HCT116 (cell line): Measurements from ENCODE around the gene CYB5R3. TPM values are rescaled to one million over a fixed set of nuclear protein-coding genes. Genes with fewer than 3 reads are reported as not detected.

Source experiments
- ATAC-seq: fragments of 200-7000 bp; cut with Tn5 transposase; 2 replicates; pipeline ENCODE4 v1.9.1; 2020; ENCODE audit warnings: mild to moderate bottlenecking, moderate library complexity
- BruUV-seq: library from RNA; stranded (reverse); fragments of 400-500 nt; replicated peaks from 2 replicates; lab custom pipeline; 2021; lab: Mats Ljungman, UMichigan
- CTCF ChIA-PET: fragments of 300-600 bp; sonication (Branson Sonifier 250); formaldehyde crosslinking; loops from one replicate; lab custom pipeline; 2021; ENCODE audit warnings: antibody characterized with exemption; lab: Charles Lee
- POLR2A ChIA-PET: fragments of 300-600, 350-600 bp; sonication (Branson Sonifier 250); formaldehyde crosslinking; loops from one replicate; lab custom pipeline; 2021; ENCODE audit warnings: antibody characterized with exemption; lab: Charles Lee
- RAD21 ChIA-PET, 2 experiments: fragments of 300-600 bp; sonication (Branson Sonifier 250); formaldehyde crosslinking; loops; one replicate each; lab custom pipeline; 2023; ENCODE audit warnings: low total read pairs in 2 of 2; ENCODE audit not compliant: uncharacterized antibody in 2 of 2, unreplicated experiment in 2 of 2, low non-redundant PET in 1 of 2; lab: Charles Lee
- DNase-seq: peaks from one replicate; pipeline ENCODE4 v3.0.0-alpha.2; 2010; ENCODE audit warnings: low read depth, low spot score
- H2AFZ ChIP-seq: fragments of 200-600 bp; shearing (Covaris generic), sonication (generic); 2 replicates; pipeline ENCODE4 v1.6.1; 2017; ENCODE audit warnings: low read depth, mixed run types, mixed read lengths, antibody characterized with exemption, low read length; ENCODE audit not compliant: poor library complexity, severe bottlenecking
- H3K27ac ChIP-seq: 2 replicates; pipeline ENCODE4 v1.5.1; 2012; ENCODE audit warnings: low read depth, low read length
- H3K27me3 ChIP-seq: fragments of 200-600 bp; sonication (generic); 2 replicates; pipeline ENCODE4 v1.6.1; 2016; ENCODE audit warnings: mixed run types, low read length, mixed read lengths; ENCODE audit not compliant: insufficient read depth
- H3K36me3 ChIP-seq, 2 experiments: fragments of 200-500 bp in 1 of 2; fragments of 200-600 bp in 1 of 2; sonication (Bioruptor generic) in 1 of 2; sonication (generic) in 1 of 2; 2 replicates each; pipeline versions ENCODE4 v1.5.1 to v1.6.1; 2014 to 2016; ENCODE audit warnings: low read length in 2 of 2, inconsistent platforms in 1 of 2, mixed read lengths in 1 of 2, mixed run types in 1 of 2; ENCODE audit not compliant: insufficient read depth in 2 of 2, control insufficient read depth in 1 of 2
- H3K4me1 ChIP-seq, 2 experiments: fragments of 200-600 bp in 1 of 2; sonication (generic) in 1 of 2; 2 replicates each; pipeline versions ENCODE4 v1.5.1 to v1.6.1; 2012 to 2017; ENCODE audit warnings: low read length in 2 of 2, inconsistent platforms in 1 of 2, mild to moderate bottlenecking in 1 of 2, mixed read lengths in 1 of 2, mixed run types in 1 of 2, moderate library complexity in 1 of 2; ENCODE audit not compliant: insufficient read depth in 2 of 2, control insufficient read depth in 1 of 2
- H3K4me2 ChIP-seq: fragments of 200-600 bp; sonication (generic); 2 replicates; pipeline ENCODE4 v1.6.1; 2017; ENCODE audit warnings: mixed run types, low read length, mixed read lengths
- H3K4me3 ChIP-seq, 2 experiments: fragments of 200-600 bp in 1 of 2; sonication (generic) in 1 of 2; replicated peaks in 1 of 2; 2 replicates each; pipeline ENCODE4 v1.5.1; 2011 to 2016; ENCODE audit warnings: low read length in 2 of 2, control low read depth in 1 of 2, low read depth in 1 of 2, mild to moderate bottlenecking in 1 of 2, mixed read lengths in 1 of 2, mixed run types in 1 of 2
- H3K79me2 ChIP-seq: fragments of 200-600 bp; sonication (generic); 2 replicates; pipeline ENCODE4 v1.6.1; 2017; ENCODE audit warnings: mild to moderate bottlenecking, mixed run types, low read length, moderate library complexity, mixed read lengths; ENCODE audit not compliant: insufficient read depth
- H3K9ac ChIP-seq: fragments of 200-600 bp; sonication (generic); 2 replicates; pipeline ENCODE4 v1.6.1; 2016; ENCODE audit warnings: low read length, mixed read lengths
- H3K9me2 ChIP-seq: fragments of 200-600 bp; sonication (generic), shearing (Covaris generic); 2 replicates; pipeline ENCODE4 v1.6.1; 2017; ENCODE audit warnings: mixed run types, mild to moderate bottlenecking, moderate library complexity; ENCODE audit not compliant: insufficient read depth
- H3K9me3 ChIP-seq, 2 experiments: fragments of 200-500 bp in 1 of 2; fragments of 200-600 bp in 1 of 2; sonication (Bioruptor generic) in 1 of 2; sonication (generic) in 1 of 2; 2 replicates each; pipeline ENCODE4 v1.6.1; 2014 to 2017; ENCODE audit warnings: low read length in 2 of 2, mixed read lengths in 2 of 2, inconsistent platforms in 1 of 2, low read depth in 1 of 2, mild to moderate bottlenecking in 1 of 2, mixed run types in 1 of 2, moderate library complexity in 1 of 2; ENCODE audit not compliant: control insufficient read depth in 1 of 2, insufficient read depth in 1 of 2
- H4K20me1 ChIP-seq: fragments of 200-600 bp; sonication (generic), shearing (Covaris generic); 2 replicates; pipeline ENCODE4 v1.6.1; 2017; ENCODE audit warnings: mixed run types, mild to moderate bottlenecking, moderate library complexity; ENCODE audit not compliant: insufficient read depth
- EGR1 ChIP-seq: IDR thresholded peaks from 2 replicates; pipeline ENCODE4 v1.6.1; 2012; ENCODE audit warnings: low read depth
- ELF1 ChIP-seq: IDR thresholded peaks from 2 replicates; pipeline ENCODE4 v1.6.1; 2012; ENCODE audit warnings: low read depth, borderline replicate concordance
- JUND ChIP-seq: IDR thresholded peaks from 2 replicates; pipeline ENCODE4 v1.6.1; 2012
- POLR2A ChIP-seq: IDR thresholded peaks from 2 replicates; pipeline ENCODE4 v1.7.0; 2011; ENCODE audit warnings: borderline replicate concordance; ENCODE audit not compliant: insufficient read depth, insufficient read length; ENCODE audit errors: extremely low read depth
- POLR2AphosphoS5 ChIP-seq: IDR thresholded peaks from 2 replicates; pipeline ENCODE4 v1.6.1; 2011; ENCODE audit warnings: mild to moderate bottlenecking, low read depth, low read length, moderate library complexity
- RAD21 ChIP-seq: IDR thresholded peaks from 2 replicates; pipeline ENCODE4 v1.6.1; 2012; ENCODE audit warnings: low read depth, mild to moderate bottlenecking
- SRF ChIP-seq: IDR thresholded peaks from 2 replicates; pipeline ENCODE4 v1.6.1; 2012; ENCODE audit warnings: low read depth
- ZNF274 ChIP-seq: fragments of 200-500 bp; sonication (Bioruptor generic); IDR thresholded peaks from 2 replicates; pipeline ENCODE4 v1.6.1; 2014; ENCODE audit warnings: mild to moderate bottlenecking, low read depth, low read length, inconsistent platforms
- intact Hi-C: fragments of 100-400 bp; cut with micrococcal nuclease; formaldehyde crosslinking; loops from 2 replicates; pipeline ENCODE4 v1.10.0; 2022
- total RNA-seq: library from RNA; stranded (reverse); gene quantifications from one replicate; pipeline ENCODE4 v1.2.1, GENCODE V29; 2021; ENCODE audit not compliant: unreplicated experiment
- TF ChIP-seq, protein P1 (sequence below), 3 experiments: fragments of 200-600 bp in 1 of 3; sonication (generic) in 1 of 3; IDR thresholded peaks in 2 of 3; conservative IDR thresholded peaks in 1 of 3; 2 replicates each; pipeline ENCODE4 v1.5.1; 2012 to 2017; ENCODE audit warnings: low read depth in 2 of 3, low read length in 2 of 3, antibody characterized with exemption in 1 of 3, borderline replicate concordance in 1 of 3, control low read depth in 1 of 3, mild to moderate bottlenecking in 1 of 3, mixed read lengths in 1 of 3, mixed run types in 1 of 3, moderate library complexity in 1 of 3; ENCODE audit not compliant: insufficient read depth in 1 of 3

CYB5R3 gene
- total RNA-seq, 1 experiment from 2014 or later: 127 TPM

- no peak overlapping the region for H2AFZ ChIP-seq
- H3K79me2 ChIP-seq: peaks cover 12% of the 10 kb centered on the region
- no peak for DNase-seq
- H3K9ac ChIP-seq: no peak overlapping the region
- ChIA-PET CTCF (no interaction called here), RAD21 (no interaction called here)
- TF ChIP-seq POLR2A: no peak
- TF ChIP-seq ZNF274: no peak
- TF ChIP-seq, protein P1, sequence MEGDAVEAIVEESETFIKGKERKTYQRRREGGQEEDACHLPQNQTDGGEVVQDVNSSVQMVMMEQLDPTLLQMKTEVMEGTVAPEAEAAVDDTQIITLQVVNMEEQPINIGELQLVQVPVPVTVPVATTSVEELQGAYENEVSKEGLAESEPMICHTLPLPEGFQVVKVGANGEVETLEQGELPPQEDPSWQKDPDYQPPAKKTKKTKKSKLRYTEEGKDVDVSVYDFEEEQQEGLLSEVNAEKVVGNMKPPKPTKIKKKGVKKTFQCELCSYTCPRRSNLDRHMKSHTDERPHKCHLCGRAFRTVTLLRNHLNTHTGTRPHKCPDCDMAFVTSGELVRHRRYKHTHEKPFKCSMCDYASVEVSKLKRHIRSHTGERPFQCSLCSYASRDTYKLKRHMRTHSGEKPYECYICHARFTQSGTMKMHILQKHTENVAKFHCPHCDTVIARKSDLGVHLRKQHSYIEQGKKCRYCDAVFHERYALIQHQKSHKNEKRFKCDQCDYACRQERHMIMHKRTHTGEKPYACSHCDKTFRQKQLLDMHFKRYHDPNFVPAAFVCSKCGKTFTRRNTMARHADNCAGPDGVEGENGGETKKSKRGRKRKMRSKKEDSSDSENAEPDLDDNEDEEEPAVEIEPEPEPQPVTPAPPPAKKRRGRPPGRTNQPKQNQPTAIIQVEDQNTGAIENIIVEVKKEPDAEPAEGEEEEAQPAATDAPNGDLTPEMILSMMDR (IDR thresholded peaks at IDR 0.05 in 2 of 3, conservative IDR thresholded peaks at IDR 0.05 in 1 of 3; ENCODE audit: borderline replicate concordance in 1 of 3, insufficient read depth in 1 of 3, low read depth in 2 of 3, low read length in 2 of 3): no peak
- no peak for TF ChIP-seq SRF
- TF ChIP-seq JUND: no peak
- no peak for TF ChIP-seq POLR2AphosphoS5
- TF ChIP-seq ELF1: no peak
- TF ChIP-seq EGR1: no peak
- no peak for TF ChIP-seq RAD21
- TF ChIP-seq, all 23 proteins: peak for 0
- H3K4me3 ChIP-seq: no peak overlapping the region
- H3K27ac ChIP-seq: no peak overlapping the region
- POLR2A ChIA-PET: no interaction called here
- no peak overlapping the region for H3K4me2 ChIP-seq
- H3K4me1 ChIP-seq: peaks cover 9 to 19% of the 10 kb centered on the region in 2 experiments
- no peaks in the 10 kb centered on the region for H3K27me3 ChIP-seq
- H3K9me2 ChIP-seq: no peaks in the 10 kb centered on the region
- no TSS peak for BruUV-seq
- intact Hi-C loops: loop anchor here (10.0 kb wide), 1 partner anchor 234 kb away; no protein-coding TSS in a partner anchor
- H4K20me1 ChIP-seq: no peaks in the 10 kb centered on the region
- H3K9me3 ChIP-seq: no peaks in the 10 kb centered on the region
- peaks cover 22 to 32% of the 10 kb centered on the region in 2 experiments; a peak in 3 of 4 replicates for H3K36me3 ChIP-seq
- ATAC-seq: no peak
Measured at GRCh38 chr22:42630901-42631602, 18.1 kb downstream of the CYB5R3 start.
